Measurements from ENCODE around the gene PSMB3. TPM values are rescaled to one million over a fixed set of nuclear protein-coding genes. Genes with fewer than 3 reads are reported as not detected.

PSMB3 gene
- polyA plus RNA-seq, 1 of the 3 experiments (the other 2 are of a cell fraction) = 533 TPM

- TF ChIP-seq USF2 (IDR thresholded peaks at IDR 0.05; ENCODE audit: borderline replicate concordance, low read depth, low read length) (no peak), ZBTB33 (IDR thresholded peaks at IDR 0.05; ENCODE audit: borderline replicate concordance, low read depth) (no peak), MAX (IDR thresholded peaks at IDR 0.05; ENCODE audit: low read depth) (no peak), MEF2A (IDR thresholded peaks at IDR 0.05; ENCODE audit: borderline replicate concordance, low read depth) (no peak), CHD2 (IDR thresholded peaks at IDR 0.05; ENCODE audit: low read length, partially characterized antibody) (no peak), TAF1 (IDR thresholded peaks at IDR 0.05; ENCODE audit: borderline replicate concordance, low read depth, low read length) (no peak), CTCF (IDR thresholded peaks at IDR 0.05) (peak; percentile 95), SMC3 (IDR thresholded peaks at IDR 0.05; ENCODE audit: low read depth, low read length) (peak; percentile 59), POLR2AphosphoS5 (IDR thresholded peaks at IDR 0.05; ENCODE audit: low read depth, low read length) (no peak), NRF1 (IDR thresholded peaks at IDR 0.05; ENCODE audit: low read depth, low read length) (no peak), JUND (IDR thresholded peaks at IDR 0.05) (no peak)
These were observed 17.2 kb upstream of the PSMB3 start (continued) for GRCh38 chr17:38735161-38735997.

- Histone ChIP-seq H2AFZ (ENCODE audit: low read depth) (no peak overlapping the region), H3K36me3 (replicated peaks in 1 of 2; ENCODE audit: control insufficient read depth in 1 of 2, insufficient read depth in 2 of 2, low read length in 1 of 2) (peaks cover 15 to 47% of the 10 kb centered on the region in 2 experiments), H4K20me1 (ENCODE audit: insufficient read depth) (peaks cover 61% of the 10 kb centered on the region), H3K27me3 (ENCODE audit: insufficient read depth) (no peaks in the 10 kb centered on the region), H3K4me3 (ENCODE audit: low read depth in 2 of 2, low read length in 1 of 2) (no peak overlapping the region), H3K9me2 (no peaks in the 10 kb centered on the region), H3K79me2 (ENCODE audit: insufficient read depth) (peaks cover 53% of the 10 kb centered on the region), H3K4me2 (no peak overlapping the region), H3K4me1 (ENCODE audit: control insufficient read depth in 1 of 2, insufficient read depth in 2 of 2, low read depth in 1 of 2, low read length in 1 of 2) (peaks cover 8 to 60% of the 10 kb centered on the region in 2 experiments; a peak in 2 of 4 replicates), H3K27ac (ENCODE audit: low read depth in 2 of 2, low read length in 1 of 2) (no peak overlapping the region), H3K9me3 (no peaks in the 10 kb centered on the region), H3K9ac (no peak overlapping the region), H3F3A (replicated peaks; ENCODE audit: insufficient read depth) (peaks cover 26% of the 10 kb centered on the region)
- ChIA-PET POLR2A (no interaction called here), CTCF (interaction anchor here (1.2 to 2.0 kb wide), 2 partner anchors 9 to 15 kb away, joined by 4 to 6 read pairs; no protein-coding TSS in a partner anchor)
- 94% methylated on average over 13 of the region's 14 CpGs for WGBS (ENCODE audit: low lambda C conversion rate)
- DNase-seq = no peak
- TF ChIP-seq RXRA (IDR thresholded peaks at IDR 0.05; ENCODE audit: borderline replicate concordance, low read depth) (no peak), MXI1 (IDR thresholded peaks at IDR 0.05; ENCODE audit: low read depth, low read length) (no peak), POLR2AphosphoS5 (IDR thresholded peaks at IDR 0.05; ENCODE audit: low read depth, low read length) (no peak), FOXM1 (IDR thresholded peaks at IDR 0.05; ENCODE audit: low read depth) (no peak), CHD2 (IDR thresholded peaks at IDR 0.05; ENCODE audit: low read length, partially characterized antibody) (no peak), EZH2phosphoT487 (IDR thresholded peaks at IDR 0.05; ENCODE audit: borderline replicate concordance, low read depth) (no peak)
These were observed 14.4 kb upstream of the PSMB3 start for GRCh38 chr17:38738007-38738662.

Data from SK-N-SH (cell line).